ENCODE results near the gene SLC7A8. TPM values are rescaled to one million over a fixed set of nuclear protein-coding genes. Genes with fewer than 3 reads are reported as not detected.

The SLC7A8 gene
- total and polyA plus RNA-seq, 2 experiments from 2014 or later = 117 to 124 TPM

GRCh38 chr14:23103581-23103980 is 79.9 kb downstream of the SLC7A8 start:
- Mint-ChIP-seq H3K27ac (no peak overlapping the region), H3K9me3 (peaks cover 5% of the 10 kb centered on the region; the same call in 2 of the 3 replicates), H3K4me3 (no peak overlapping the region; the same call in 2 of the 3 replicates), H3K4me1 (peaks cover 32% of the 10 kb centered on the region), H3K27me3 (ENCODE audit: insufficient read depth, low read depth, poor library complexity) (peaks cover 17% of the 10 kb centered on the region), H3K36me3 (ENCODE audit: low read depth) (peaks cover 7% of the 10 kb centered on the region; the same call in 2 of the 3 replicates)
- no peak overlapping the region for H3K4me3 ChIP-seq
- no peaks in the 10 kb centered on the region; the same call in 1 of the 2 replicates for H3K36me3 ChIP-seq (ENCODE audit: insufficient read depth)
- no peak overlapping the region for H3K27ac ChIP-seq (ENCODE audit: low read depth)
- peaks cover 12% of the 10 kb centered on the region for H3K4me1 ChIP-seq (ENCODE audit: insufficient read depth)
- no peak for ATAC-seq
- H3F3A ChIP-seq (replicated peaks; ENCODE audit: low read depth) = no peaks in the 10 kb centered on the region
- no peak for DNase-seq (ENCODE audit: low spot score)
- no peak for TF ChIP-seq REST (IDR thresholded peaks at IDR 0.05; ENCODE audit: unreplicated experiment)
- no peak for TF ChIP-seq ZNF462 (CRISPR knock-in tag; IDR thresholded peaks at IDR 0.05)
- TF ChIP-seq ETS1 (IDR thresholded peaks at IDR 0.05) = no peak
- TF ChIP-seq JUNB (IDR thresholded peaks at IDR 0.05; ENCODE audit: unreplicated experiment) = no peak
- no peak for TF ChIP-seq STAT1 (IDR thresholded peaks at IDR 0.05; ENCODE audit: unreplicated experiment)
- TF ChIP-seq CTCF (conservative IDR thresholded peaks at IDR 0.05; ENCODE audit: low read depth in 2 of 2) = no peak
- TF ChIP-seq EZH2phosphoT487 (IDR thresholded peaks at IDR 0.05; ENCODE audit: unreplicated experiment) = no peak
- TF ChIP-seq ZNF331 (CRISPR knock-in tag; IDR thresholded peaks at IDR 0.05; ENCODE audit: low read depth) = no peak
- no peak for TF ChIP-seq EZH2 (IDR thresholded peaks at IDR 0.05; ENCODE audit: low read depth, unreplicated experiment)
- no peak for TF ChIP-seq CREB1 (CRISPR knock-in tag; IDR thresholded peaks at IDR 0.05; ENCODE audit: low read depth)
- no peak for TF ChIP-seq NANOG (IDR thresholded peaks at IDR 0.05; ENCODE audit: borderline replicate concordance)
- no peak for TF ChIP-seq ZNF114 (CRISPR knock-in tag; IDR thresholded peaks at IDR 0.05)
- TF ChIP-seq POLR2AphosphoS5 (IDR thresholded peaks at IDR 0.05; ENCODE audit: low read depth) = no peak
- H3K9me2 ChIP-seq (ENCODE audit: insufficient read depth) = 0 out of 2 replicates have a peak, but pooled peaks cover 4% of the 10 kb centered on the region
- no peak overlapping the region for H3K4me2 ChIP-seq
- no peak overlapping the region for H2AFZ ChIP-seq
- peaks cover 6% of the 10 kb centered on the region; the same call in 1 of the 2 replicates for H4K20me1 ChIP-seq (replicated peaks; ENCODE audit: insufficient read depth)
- peaks cover 4% of the 10 kb centered on the region for H3K79me2 ChIP-seq (replicated peaks; ENCODE audit: insufficient read depth)
- no peaks in the 10 kb centered on the region for H3K27me3 ChIP-seq (ENCODE audit: insufficient read depth)
